ENCODE measurements around the gene ANXA6. TPM values are rescaled to one million over a fixed set of nuclear protein-coding genes. Genes with fewer than 3 reads are reported as not detected.

The ANXA6 gene
- polyA plus RNA-seq, 3 donors = 60.6 to 124 (median 93.5) TPM

DNA sequence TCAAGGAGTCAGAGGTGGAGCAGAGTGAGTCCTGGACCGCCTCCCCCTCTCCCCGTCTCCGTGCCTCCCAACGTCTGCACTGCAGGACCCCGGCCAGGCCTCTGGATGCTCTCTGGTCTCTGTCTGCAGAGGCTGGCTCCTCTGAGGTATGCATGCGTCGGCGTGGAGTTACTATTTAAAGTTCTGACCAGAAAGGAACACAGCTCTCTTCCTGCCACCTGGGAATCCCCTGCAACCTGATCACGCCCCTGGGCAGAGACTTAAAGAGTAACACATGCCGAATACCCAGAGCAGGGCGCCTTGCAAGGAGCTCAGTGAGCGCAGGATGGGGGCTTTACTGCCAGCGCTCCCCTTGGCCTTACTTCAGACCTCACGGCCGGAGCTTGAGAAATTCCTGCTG is 16.0 kb downstream of the ANXA6 start:
- no peaks in the 10 kb centered on the region for H3K27me3 ChIP-seq (ENCODE audit: control insufficient read depth in 2 of 2, insufficient read depth in 2 of 2, low read length in 2 of 2)
- H3K9ac ChIP-seq (ENCODE audit: insufficient read depth, low read length, poor library complexity, severe bottlenecking) = no peak overlapping the region
- H3K9me3 ChIP-seq (replicated peaks in 1 of 2; ENCODE audit: control insufficient read depth in 1 of 2, insufficient read depth in 1 of 2, low read length in 2 of 2) = no peaks in the 10 kb centered on the region
- WGBS (ENCODE audit: insufficient coverage) = 68% methylated on average over 14 of the region's 15 CpGs
- H3K36me3 ChIP-seq (replicated peaks in 1 of 2; ENCODE audit: control insufficient read depth in 1 of 2, insufficient read depth in 2 of 2, low read length in 2 of 2) = peaks cover 90 to 94% of the 10 kb centered on the region in 2 donors
- Mint-ChIP-seq H3K36me3 (peaks cover 72 to 94% of the 10 kb centered on the region in 2 donors), H3K4me3 (no peak overlapping the region), H3K27ac (peak overlapping the region in 3 of 7 donors; percentile 1 to 79 (median 27)), H3K9me3 (peaks cover 0 to 4% (median 0%) of the 10 kb centered on the region in 7 donors), H3K27me3 (ENCODE audit: low read depth in 3 of 3) (no peaks in the 10 kb centered on the region), H3K4me1 (peaks cover 75% of the 10 kb centered on the region)
- H3K4me1 ChIP-seq (ENCODE audit: control insufficient read depth in 1 of 2, insufficient read depth in 2 of 2, low read length in 2 of 2) = peaks cover 9 to 12% of the 10 kb centered on the region in 2 donors
- H3K4me2 ChIP-seq (replicated peaks; ENCODE audit: extremely low read depth, low read length, poor library complexity, severe bottlenecking) = no peak overlapping the region
- intact Hi-C loops (cut with micrococcal nuclease) = no loop called here
- TF ChIP-seq, protein P1, sequence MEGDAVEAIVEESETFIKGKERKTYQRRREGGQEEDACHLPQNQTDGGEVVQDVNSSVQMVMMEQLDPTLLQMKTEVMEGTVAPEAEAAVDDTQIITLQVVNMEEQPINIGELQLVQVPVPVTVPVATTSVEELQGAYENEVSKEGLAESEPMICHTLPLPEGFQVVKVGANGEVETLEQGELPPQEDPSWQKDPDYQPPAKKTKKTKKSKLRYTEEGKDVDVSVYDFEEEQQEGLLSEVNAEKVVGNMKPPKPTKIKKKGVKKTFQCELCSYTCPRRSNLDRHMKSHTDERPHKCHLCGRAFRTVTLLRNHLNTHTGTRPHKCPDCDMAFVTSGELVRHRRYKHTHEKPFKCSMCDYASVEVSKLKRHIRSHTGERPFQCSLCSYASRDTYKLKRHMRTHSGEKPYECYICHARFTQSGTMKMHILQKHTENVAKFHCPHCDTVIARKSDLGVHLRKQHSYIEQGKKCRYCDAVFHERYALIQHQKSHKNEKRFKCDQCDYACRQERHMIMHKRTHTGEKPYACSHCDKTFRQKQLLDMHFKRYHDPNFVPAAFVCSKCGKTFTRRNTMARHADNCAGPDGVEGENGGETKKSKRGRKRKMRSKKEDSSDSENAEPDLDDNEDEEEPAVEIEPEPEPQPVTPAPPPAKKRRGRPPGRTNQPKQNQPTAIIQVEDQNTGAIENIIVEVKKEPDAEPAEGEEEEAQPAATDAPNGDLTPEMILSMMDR (IDR thresholded peaks at IDR 0.05) = no peak
- no peak overlapping the region for H2AFZ ChIP-seq (ENCODE audit: insufficient read depth, low read depth, low read length, poor library complexity, severe bottlenecking)
- peaks cover 74% of the 10 kb centered on the region for H4K20me1 ChIP-seq (ENCODE audit: insufficient read depth, low read length)
- peaks cover 88% of the 10 kb centered on the region for H3K79me2 ChIP-seq (ENCODE audit: insufficient read depth, low read length)
- no peak for DNase-seq
- H3K4me3 ChIP-seq (replicated peaks in 1 of 3; ENCODE audit: low read depth in 2 of 3, low read length in 3 of 3) = no peak overlapping the region
- H3K27ac ChIP-seq (ENCODE audit: low read depth in 1 of 2, low read length in 2 of 2) = peak overlapping the region in 1 of 2 donors; percentile 54

DNA sequence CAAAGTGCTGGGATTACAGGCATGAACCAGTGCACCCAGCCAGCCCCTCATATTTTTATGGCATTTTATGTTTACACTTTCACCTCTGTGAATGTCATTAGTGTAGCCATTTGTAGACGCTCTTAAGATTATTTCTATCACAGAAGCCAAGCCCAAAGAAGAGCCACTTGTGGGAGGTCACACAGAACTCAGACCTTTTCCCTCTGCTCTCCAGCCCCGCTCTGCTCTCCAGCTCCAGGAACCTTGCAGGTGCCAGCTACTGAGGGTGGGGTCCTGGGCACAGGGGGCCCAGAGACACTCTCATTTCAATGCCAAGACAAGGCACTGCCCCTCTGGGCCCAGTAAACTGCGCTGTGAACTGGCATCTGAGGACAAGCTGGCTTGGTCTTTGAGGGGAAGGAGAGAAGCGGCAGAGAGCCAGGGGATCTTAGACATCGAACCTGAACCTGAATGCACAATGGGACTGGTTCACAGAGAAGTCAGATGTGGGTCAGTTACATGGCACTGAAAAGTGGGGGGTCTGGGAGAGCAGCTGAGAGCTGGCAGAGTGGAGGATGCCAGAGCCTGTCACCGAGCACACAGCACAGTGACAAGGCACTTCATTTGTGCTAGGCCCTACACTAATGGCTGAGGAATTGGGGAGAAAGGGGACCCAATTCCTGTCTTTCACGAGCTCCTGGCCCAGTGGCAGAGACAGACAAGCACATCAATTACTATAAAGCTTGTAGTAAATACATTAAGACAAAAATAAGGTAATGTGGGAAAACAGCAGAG is 16.7 kb downstream of the ANXA6 start:
- Histone ChIP-seq H3K27ac (ENCODE audit: low read depth in 1 of 2, low read length in 2 of 2) (peak overlapping the region in 1 of 2 donors; percentile 54), H3K79me2 (ENCODE audit: insufficient read depth, low read length) (peaks cover 85% of the 10 kb centered on the region), H3K4me1 (ENCODE audit: control insufficient read depth in 1 of 2, insufficient read depth in 2 of 2, low read length in 2 of 2) (peaks cover 6 to 12% of the 10 kb centered on the region in 2 donors), H2AFZ (ENCODE audit: insufficient read depth, low read depth, low read length, poor library complexity, severe bottlenecking) (no peak overlapping the region), H3K9ac (ENCODE audit: insufficient read depth, low read length, poor library complexity, severe bottlenecking) (no peak overlapping the region), H3K27me3 (ENCODE audit: control insufficient read depth in 2 of 2, insufficient read depth in 2 of 2, low read length in 2 of 2) (no peaks in the 10 kb centered on the region), H3K36me3 (replicated peaks in 1 of 2; ENCODE audit: control insufficient read depth in 1 of 2, insufficient read depth in 2 of 2, low read length in 2 of 2) (peaks cover 94 to 97% of the 10 kb centered on the region in 2 donors), H3K9me3 (replicated peaks in 1 of 2; ENCODE audit: control insufficient read depth in 1 of 2, insufficient read depth in 1 of 2, low read length in 2 of 2) (no peaks in the 10 kb centered on the region), H3K4me3 (replicated peaks in 1 of 3; ENCODE audit: low read depth in 2 of 3, low read length in 3 of 3) (no peak overlapping the region), H3K4me2 (replicated peaks; ENCODE audit: extremely low read depth, low read length, poor library complexity, severe bottlenecking) (no peak overlapping the region), H4K20me1 (ENCODE audit: insufficient read depth, low read length) (peaks cover 67% of the 10 kb centered on the region)
- peaks cover 76 to 95% of the 10 kb centered on the region in 2 donors for H3K36me3 Mint-ChIP-seq
- TF ChIP-seq, protein P1 (IDR thresholded peaks at IDR 0.05) = no peak
- DNase-seq = no peak
- no peaks in the 10 kb centered on the region for H3K27me3 Mint-ChIP-seq (ENCODE audit: low read depth in 3 of 3)
- peak overlapping the region in 4 of 7 donors; percentile 19 to 79 (median 38) for H3K27ac Mint-ChIP-seq
- peaks cover 75% of the 10 kb centered on the region for H3K4me1 Mint-ChIP-seq
- 100% methylated on average over 3 of the region's 7 CpGs for WGBS (ENCODE audit: insufficient coverage)
- H3K4me3 Mint-ChIP-seq = peak overlapping the region in 1 of 2 donors; percentile 26
- H3K9me3 Mint-ChIP-seq = peaks cover 0 to 4% (median 0%) of the 10 kb centered on the region in 7 donors
- intact Hi-C loops (cut with micrococcal nuclease) = no loop called here

All from CD14-positive monocyte (primary cell).